Neuronal stem cell (in vitro differentiated cells): Measurements from ENCODE around the gene KRT3.

ENCODE experiments used
- DNase-seq: peaks from one replicate; pipeline ENCODE4 v3.0.0-alpha.2; 2013; ENCODE audit warnings: low spot score
- H2AFZ ChIP-seq: one replicate; pipeline ENCODE4 v1.6.1; 2013; ENCODE audit warnings: mild to moderate bottlenecking, low read length, inconsistent platforms
- H2AK5ac ChIP-seq: 2 replicates; pipeline ENCODE4 v1.6.1; 2013; ENCODE audit warnings: low read depth, mild to moderate bottlenecking, inconsistent platforms, low read length, moderate library complexity, mixed read lengths
- H2BK120ac ChIP-seq: 2 replicates; pipeline ENCODE4 v1.6.1; 2013; ENCODE audit warnings: low read depth, mild to moderate bottlenecking, inconsistent platforms, low read length, moderate library complexity, mixed read lengths
- H2BK12ac ChIP-seq: one replicate; pipeline ENCODE4 v1.6.1; 2013; ENCODE audit warnings: low read length, inconsistent platforms
- H2BK15ac ChIP-seq: 2 replicates; pipeline ENCODE4 v1.6.1; 2013; ENCODE audit warnings: mild to moderate bottlenecking, low read length, inconsistent platforms, mixed read lengths
- H2BK5ac ChIP-seq: one replicate; pipeline ENCODE4 v1.6.1; 2013; ENCODE audit warnings: inconsistent platforms, mild to moderate bottlenecking, low read length, moderate library complexity
- H3K14ac ChIP-seq: one replicate; pipeline ENCODE4 v1.6.1; 2013; ENCODE audit warnings: low read length, inconsistent platforms
- H3K18ac ChIP-seq: 2 replicates; pipeline ENCODE4 v1.6.1; 2013; ENCODE audit warnings: low read length, inconsistent platforms
- H3K23ac ChIP-seq: 2 replicates; pipeline ENCODE4 v1.6.1; 2013; ENCODE audit warnings: low read depth, mild to moderate bottlenecking, mixed read lengths, low read length, inconsistent platforms; ENCODE audit not compliant: poor library complexity
- H3K27ac ChIP-seq: replicated peaks from 3 replicates; pipeline ENCODE4 v1.5.1; 2013; ENCODE audit warnings: low read length, inconsistent platforms
- H3K27me3 ChIP-seq, 3 experiments: 2 replicates each; pipeline ENCODE4 v1.6.1; 2013; ENCODE audit warnings: low read length in 3 of 3, mild to moderate bottlenecking in 2 of 3, inconsistent platforms in 1 of 3, low read depth in 1 of 3, mixed read lengths in 1 of 3, moderate library complexity in 1 of 3; ENCODE audit not compliant: control insufficient read depth in 3 of 3, insufficient read depth in 3 of 3
- H3K36me3 ChIP-seq, 2 donors: replicated peaks in 1 of 2; 2 replicates each; pipeline ENCODE4 v1.6.1; 2013; ENCODE audit warnings: low read length in 2 of 2; ENCODE audit not compliant: control insufficient read depth in 2 of 2, insufficient read depth in 2 of 2
- H3K4ac ChIP-seq: 2 replicates; pipeline ENCODE4 v1.6.1; 2013; ENCODE audit warnings: inconsistent platforms, mild to moderate bottlenecking, low read length, moderate library complexity
- H3K4me1 ChIP-seq, 2 donors: 1 replicate in 1 of 2; 2 replicates in 1 of 2; pipeline ENCODE4 v1.6.1; 2013; ENCODE audit warnings: low read length in 2 of 2, low read depth in 1 of 2; ENCODE audit not compliant: control insufficient read depth in 2 of 2, insufficient read depth in 1 of 2
- H3K4me2 ChIP-seq: one replicate; pipeline ENCODE4 v1.6.1; 2013; ENCODE audit warnings: mild to moderate bottlenecking, low read length, inconsistent platforms; ENCODE audit not compliant: insufficient read depth, poor library complexity, severe bottlenecking
- H3K4me3 ChIP-seq, 2 donors: 2 replicates each; pipeline ENCODE4 v1.5.1; 2013; ENCODE audit warnings: low read length in 2 of 2, mild to moderate bottlenecking in 2 of 2, inconsistent platforms in 1 of 2, moderate library complexity in 1 of 2
- H3K79me1 ChIP-seq: one replicate; pipeline ENCODE4 v1.6.1; 2013; ENCODE audit warnings: low read depth, mild to moderate bottlenecking, inconsistent platforms, low read length, moderate library complexity
- H3K9ac ChIP-seq: one replicate; pipeline ENCODE4 v1.6.1; 2013; ENCODE audit warnings: mild to moderate bottlenecking, low read depth, low read length, inconsistent platforms; ENCODE audit not compliant: poor library complexity
- H3K9me3 ChIP-seq, 2 donors: replicated peaks in 1 of 2; 2 replicates each; pipeline versions ENCODE3 to v1.6.1; 2013; ENCODE audit warnings: low read length in 2 of 2, mild to moderate bottlenecking in 2 of 2, inconsistent platforms in 1 of 2, low read depth in 1 of 2, mixed read lengths in 1 of 2, moderate library complexity in 1 of 2; ENCODE audit not compliant: control insufficient read depth in 2 of 2, insufficient read depth in 1 of 2
- H4K8ac ChIP-seq: one replicate; pipeline ENCODE4 v1.6.1; 2013; ENCODE audit warnings: low read depth, mild to moderate bottlenecking, inconsistent platforms, low read length, moderate library complexity
- H4K91ac ChIP-seq: one replicate; pipeline ENCODE4 v1.6.1; 2013; ENCODE audit warnings: low read length, low read depth, mild to moderate bottlenecking, inconsistent platforms; ENCODE audit not compliant: poor library complexity
- WGBS, 2 donors: extraction: QIAGEN DNeasy Blood & Tissue Kit; methylation state at CpG; one replicate each; pipeline ENCODE4 v1.1.7; 2013; ENCODE audit warnings: missing lambda C conversion rate in 2 of 2, mixed read lengths in 1 of 2; ENCODE audit not compliant: insufficient read length in 2 of 2, insufficient replicate concordance in 1 of 2; ENCODE audit errors: extremely low coverage in 2 of 2; 5-methylcytosine and 5-hydroxymethylcytosine counted together

The KRT3 gene

DNA sequence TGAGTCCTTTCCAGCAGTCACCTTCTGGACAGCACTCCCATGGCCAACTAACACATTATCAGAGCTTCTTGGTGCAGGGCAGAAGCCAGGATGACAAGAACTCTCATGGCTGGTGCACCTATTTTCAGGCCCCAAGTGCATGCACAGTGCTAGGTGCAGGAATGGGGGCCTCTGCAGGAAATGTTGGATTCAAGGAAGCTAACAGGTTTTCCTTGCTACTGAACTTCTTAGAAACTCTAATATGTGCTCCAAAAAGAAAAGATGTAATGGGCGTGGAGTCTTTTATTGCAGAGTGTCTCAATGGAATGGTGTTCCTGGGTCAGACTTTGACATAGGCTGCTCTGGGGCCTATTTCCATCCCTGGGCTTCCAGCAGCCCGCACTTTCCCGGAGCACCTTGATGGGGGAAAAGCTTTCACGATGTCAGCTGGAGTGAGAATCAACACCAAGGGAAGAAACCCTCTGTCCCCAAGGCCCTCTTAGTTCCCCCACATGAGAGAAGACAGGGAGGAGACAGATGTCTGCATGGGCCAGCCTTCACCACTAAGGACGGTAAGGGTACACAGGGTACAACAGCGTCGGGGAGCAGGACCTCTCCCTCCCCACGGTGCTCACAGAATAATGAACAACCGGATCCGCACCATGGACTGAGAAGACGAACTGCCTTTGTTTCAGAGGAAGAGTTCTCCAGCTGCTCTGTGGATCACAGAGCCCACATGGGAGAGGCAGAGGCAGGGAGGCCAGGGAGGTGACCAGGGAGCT is 6.9 kb downstream of the KRT3 start:
- no peak overlapping the region for H3K4me2 ChIP-seq
- H3K79me1 ChIP-seq, result no peaks in the 10 kb centered on the region
- H4K91ac ChIP-seq, result no peak overlapping the region
- no peaks in the 10 kb centered on the region for H3K4me1 ChIP-seq
- WGBS, 2 donors, result no CpG with 5 or more reads among the region's 11 CpGs
- no peak overlapping the region for H3K4ac ChIP-seq
- no peak overlapping the region for H3K4me3 ChIP-seq
- H3K27ac ChIP-seq, result no peak overlapping the region
- no peaks in the 10 kb centered on the region for H3K27me3 ChIP-seq
- H2BK120ac ChIP-seq, result no peak overlapping the region
- H3K9ac ChIP-seq, result no peak overlapping the region
- peak overlapping the region; percentile 59 for H3K18ac ChIP-seq
- no peaks in the 10 kb centered on the region for H3K36me3 ChIP-seq
- H3K14ac ChIP-seq, result no peak overlapping the region
- H2BK5ac ChIP-seq, result no peak overlapping the region
- no peak overlapping the region for H2AFZ ChIP-seq
- H2AK5ac ChIP-seq, result no peak overlapping the region
- H4K8ac ChIP-seq, result no peak overlapping the region
- H3K9me3 ChIP-seq, result no peaks in the 10 kb centered on the region
- no peak overlapping the region for H2BK12ac ChIP-seq
- no peak overlapping the region for H2BK15ac ChIP-seq
- no peak for DNase-seq
- peak overlapping the region; percentile 0 for H3K23ac ChIP-seq

- Histone ChIP-seq H3K4me1 (no peaks in the 10 kb centered on the region), H3K9ac (no peak overlapping the region), H2AK5ac (no peak overlapping the region), H4K91ac (no peak overlapping the region), H2BK12ac (no peak overlapping the region), H3K4ac (no peak overlapping the region), H4K8ac (no peak overlapping the region), H3K9me3 (no peaks in the 10 kb centered on the region), H3K27ac (no peak overlapping the region), H2BK15ac (no peak overlapping the region), H3K14ac (no peak overlapping the region), H3K18ac (no peak overlapping the region), H3K27me3 (no peaks in the 10 kb centered on the region), H3K4me3 (no peak overlapping the region), H2AFZ (no peak overlapping the region), H3K4me2 (no peak overlapping the region), H2BK120ac (no peak overlapping the region), H3K79me1 (no peaks in the 10 kb centered on the region), H2BK5ac (no peak overlapping the region), H3K23ac (no peak overlapping the region), H3K36me3 (no peaks in the 10 kb centered on the region)
- no CpG with 5 or more reads among the region's 6 CpGs for WGBS, 2 donors
- DNase-seq, result no peak
Measured at GRCh38 chr12:52788192-52788875, 7.6 kb downstream of the KRT3 start.

- Histone ChIP-seq H3K79me1 (no peaks in the 10 kb centered on the region), H3K4me2 (no peak overlapping the region), H3K23ac (no peak overlapping the region), H4K8ac (peak overlapping the region; percentile 66), H3K9ac (no peak overlapping the region), H3K18ac (no peak overlapping the region), H2BK15ac (no peak overlapping the region), H4K91ac (no peak overlapping the region), H2BK120ac (no peak overlapping the region), H3K9me3 (no peaks in the 10 kb centered on the region), H3K4me1 (no peaks in the 10 kb centered on the region), H3K36me3 (no peaks in the 10 kb centered on the region), H3K14ac (peak overlapping the region; percentile 5), H2BK5ac (no peak overlapping the region), H2BK12ac (no peak overlapping the region), H3K27me3 (no peaks in the 10 kb centered on the region), H2AK5ac (peak overlapping the region; percentile 39), H2AFZ (no peak overlapping the region), H3K4ac (no peak overlapping the region), H3K4me3 (no peak overlapping the region), H3K27ac (no peak overlapping the region)
- no CpG with 5 or more reads among the region's 6 CpGs for WGBS, 2 donors
- DNase-seq, result no peak
Measured at GRCh38 chr12:52787324-52788191, 8.4 kb downstream of the KRT3 start.

- no peak overlapping the region for H3K23ac ChIP-seq
- H2AFZ ChIP-seq, result no peak overlapping the region
- H3K27ac ChIP-seq, result no peak overlapping the region
- no peak overlapping the region for H2AK5ac ChIP-seq
- H3K9me3 ChIP-seq, result no peaks in the 10 kb centered on the region
- no peak overlapping the region for H3K4me3 ChIP-seq
- no peaks in the 10 kb centered on the region for H3K79me1 ChIP-seq
- no peak overlapping the region for H2BK5ac ChIP-seq
- H3K14ac ChIP-seq, result no peak overlapping the region
- no peak overlapping the region for H3K9ac ChIP-seq
- H2BK12ac ChIP-seq, result no peak overlapping the region
- no peaks in the 10 kb centered on the region for H3K36me3 ChIP-seq
- no peak overlapping the region for H2BK15ac ChIP-seq
- H3K4ac ChIP-seq, result no peak overlapping the region
- WGBS, 2 donors, result no CpG with 5 or more reads among the region's 3 CpGs
- H3K4me2 ChIP-seq, result no peak overlapping the region
- no peak overlapping the region for H4K91ac ChIP-seq
- H4K8ac ChIP-seq, result no peak overlapping the region
- no peaks in the 10 kb centered on the region for H3K27me3 ChIP-seq
- DNase-seq, result no peak
- no peak overlapping the region for H3K18ac ChIP-seq
- H3K4me1 ChIP-seq, result no peaks in the 10 kb centered on the region
- no peak overlapping the region for H2BK120ac ChIP-seq
Measured at GRCh38 chr12:52784909-52785308, 11.0 kb downstream of the KRT3 start.
